ENCODE results near the gene SDC4.

GRCh38 chr20:45297786-45298497 is 50.3 kb downstream of the SDC4 start:
- TF ChIP-seq CTCF (optimal IDR thresholded peaks at IDR 0.05 in 1 of 3, IDR thresholded peaks at IDR 0.05 in 1 of 3, conservative IDR thresholded peaks at IDR 0.05 in 1 of 3; ENCODE audit: extremely low read depth in 1 of 3, insufficient read depth in 2 of 3, low read length in 3 of 3), result no peak
- TF ChIP-seq EZH2 (IDR thresholded peaks at IDR 0.05; ENCODE audit: low read length), result no peak
